Adipocyte (in vitro differentiated cells): ENCODE results near the gene NRCAM.

Experiments
- DNase-seq: peaks from one replicate; pipeline ENCODE4 v3.0.0-alpha.2; 2015; ENCODE audit warnings: low read depth
- H3K27me3 ChIP-seq: replicated peaks from 2 replicates; pipeline ENCODE4 v1.7.0; 2013; ENCODE audit warnings: mild to moderate bottlenecking, low read length, moderate library complexity; ENCODE audit not compliant: control insufficient read depth, insufficient read depth
- H3K36me3 ChIP-seq: 2 replicates; pipeline ENCODE4 v1.7.0; 2013; ENCODE audit warnings: low read length, mild to moderate bottlenecking, moderate library complexity; ENCODE audit not compliant: control insufficient read depth, insufficient read depth, severe bottlenecking
- H3K4me1 ChIP-seq: 2 replicates; pipeline ENCODE4 v1.7.0; 2013; ENCODE audit warnings: mild to moderate bottlenecking, low read length, moderate library complexity; ENCODE audit not compliant: control insufficient read depth, insufficient read depth
- H3K4me3 ChIP-seq: 2 replicates; pipeline ENCODE4 v1.7.0; 2013; ENCODE audit warnings: mild to moderate bottlenecking, low read length, moderate library complexity
- H3K9ac ChIP-seq: 2 replicates; pipeline ENCODE4 v1.7.0; 2013; ENCODE audit warnings: mild to moderate bottlenecking, low read length, moderate library complexity
- H3K9me3 ChIP-seq: 2 replicates; pipeline ENCODE4 v1.7.0; 2013; ENCODE audit warnings: mild to moderate bottlenecking, low read length, moderate library complexity; ENCODE audit not compliant: control insufficient read depth

The NRCAM gene

DNA sequence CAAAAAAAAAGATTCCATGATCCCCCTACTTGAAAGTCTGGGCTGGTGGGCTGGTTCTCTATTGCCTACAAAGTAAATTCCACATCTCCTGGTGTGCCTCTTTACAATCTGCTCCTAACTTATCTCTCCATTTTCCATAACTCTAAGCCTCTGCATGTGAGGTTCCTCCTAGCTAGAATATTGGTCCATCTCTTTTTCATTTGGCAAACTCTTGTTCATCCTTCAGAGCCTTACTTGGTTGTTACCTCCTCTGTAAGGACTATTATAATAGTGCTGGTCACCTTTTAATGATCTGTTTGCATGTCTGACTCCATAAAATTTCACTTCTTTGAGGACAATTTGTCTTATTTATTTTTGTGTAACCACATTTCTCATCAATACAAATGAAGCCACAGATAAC is 1.6 kb upstream of the NRCAM start:
- no peaks in the 10 kb centered on the region for H3K27me3 ChIP-seq
- peaks cover 48% of the 10 kb centered on the region for H3K4me1 ChIP-seq
- H3K4me3 ChIP-seq = no peak overlapping the region
- no peaks in the 10 kb centered on the region for H3K36me3 ChIP-seq
- no peak for DNase-seq
- H3K9ac ChIP-seq = no peak overlapping the region
- H3K9me3 ChIP-seq = no peaks in the 10 kb centered on the region

DNA sequence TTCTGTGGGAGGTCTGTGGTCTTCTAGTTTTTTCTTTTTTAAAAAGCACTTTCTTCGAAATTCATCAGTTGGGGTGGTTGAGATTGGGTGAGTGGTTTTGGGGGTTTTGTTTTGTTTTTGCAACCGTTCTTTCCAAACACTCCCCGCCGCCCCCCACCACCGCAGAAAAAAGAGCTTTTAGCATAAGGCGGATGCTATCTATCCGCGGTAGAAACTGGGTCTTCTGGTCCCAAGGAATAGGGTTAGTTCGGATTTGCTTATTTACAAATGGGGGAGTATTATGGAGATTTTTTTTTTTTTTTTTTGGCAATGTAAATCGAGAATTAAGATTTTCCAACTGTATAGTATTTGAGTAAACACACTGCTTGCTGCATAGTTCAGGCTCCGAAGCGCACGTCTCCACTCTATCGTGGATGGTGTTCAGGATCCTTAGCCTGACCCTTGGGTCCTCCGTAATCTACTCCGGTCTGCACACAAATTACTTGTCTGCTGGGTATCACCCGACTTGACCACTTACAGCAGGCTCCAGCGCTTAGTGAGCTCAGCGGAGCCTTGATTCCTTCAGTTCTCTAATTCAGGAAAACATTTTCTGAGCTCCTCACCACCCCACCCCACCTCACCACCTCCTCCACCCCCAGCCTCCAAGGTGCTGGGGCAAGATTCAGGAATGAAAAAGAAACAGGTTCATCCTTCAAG is 757 bp upstream of the NRCAM start:
- Histone ChIP-seq H3K27me3 (no peaks in the 10 kb centered on the region), H3K4me1 (peaks cover 53% of the 10 kb centered on the region), H3K4me3 (peak overlapping the region; percentile 67), H3K36me3 (no peaks in the 10 kb centered on the region), H3K9ac (peak overlapping the region; percentile 78), H3K9me3 (no peaks in the 10 kb centered on the region)
- DNase-seq = peak; percentile 1

DNA sequence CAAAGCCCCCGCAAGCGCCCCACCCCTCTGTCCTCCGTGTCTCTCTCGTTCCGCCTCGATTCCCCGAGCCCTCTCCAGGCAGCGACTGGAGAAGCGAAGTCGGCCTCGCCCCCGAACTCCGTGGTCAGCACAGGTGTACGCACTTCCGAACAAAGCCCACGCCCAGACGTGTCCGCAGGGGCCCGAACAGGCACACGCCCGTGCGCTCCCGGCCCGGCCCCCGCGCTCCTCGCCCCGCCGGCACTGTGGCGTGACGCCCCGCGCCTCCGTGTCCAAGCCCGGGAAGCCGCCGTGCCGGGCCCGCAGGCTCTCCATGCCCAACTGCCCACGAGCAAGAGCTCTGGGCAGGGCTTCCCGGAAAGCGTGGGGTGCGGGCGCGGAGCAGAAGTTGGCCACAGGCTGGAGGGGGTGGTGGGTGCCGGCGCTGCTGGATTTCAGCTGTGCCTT is 662 bp downstream of the NRCAM start:
- Histone ChIP-seq H3K4me1 (peaks cover 45% of the 10 kb centered on the region), H3K27me3 (no peaks in the 10 kb centered on the region), H3K9me3 (no peaks in the 10 kb centered on the region), H3K36me3 (no peaks in the 10 kb centered on the region), H3K9ac (peak overlapping the region; percentile 97), H3K4me3 (peak overlapping the region; percentile 87)
- peak; percentile 46 for DNase-seq

DNA sequence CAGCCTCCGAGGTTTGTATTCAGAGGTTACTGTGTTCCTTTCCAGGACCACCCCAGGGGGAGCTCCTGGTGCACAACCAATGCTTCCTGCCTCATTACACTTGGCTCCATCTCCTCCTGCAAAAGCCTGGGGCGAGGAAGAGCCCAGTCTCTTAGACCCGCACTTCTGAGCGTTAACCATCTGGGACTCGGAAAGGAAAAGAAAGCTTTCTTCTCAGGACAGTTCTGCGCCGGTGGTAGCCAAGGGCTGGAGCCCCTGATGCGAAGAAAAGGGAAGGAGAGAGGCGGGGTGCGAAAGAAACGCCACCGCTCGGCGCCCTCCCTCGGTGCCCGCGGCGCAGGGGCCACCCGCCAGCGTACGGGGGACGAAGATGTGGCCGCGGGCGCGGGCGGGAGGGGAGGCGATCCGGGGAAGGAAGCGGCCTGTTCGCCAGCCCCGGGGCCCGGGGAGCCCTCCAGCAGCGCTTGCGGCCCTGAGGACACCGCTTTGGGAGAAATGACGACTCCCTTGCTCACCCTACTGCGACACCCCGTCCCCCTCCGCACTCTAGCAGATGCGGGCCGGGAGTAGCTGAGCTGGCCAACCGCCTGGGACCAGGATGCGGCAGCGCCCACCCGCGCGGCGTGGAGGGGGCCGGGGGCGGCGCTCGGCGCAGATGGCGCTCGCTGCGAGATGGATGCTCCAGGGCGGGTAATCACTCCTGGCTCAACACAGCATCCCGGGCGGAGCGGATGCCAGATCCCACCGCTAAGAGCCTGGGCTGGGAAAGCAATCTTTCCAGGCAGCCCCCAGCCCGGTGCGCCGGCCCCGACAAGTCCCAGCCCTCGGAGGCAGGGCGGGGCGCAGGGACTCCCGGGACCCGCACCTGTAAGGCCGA is 1.3 kb downstream of the NRCAM start:
- H3K9ac ChIP-seq = peak overlapping the region; percentile 97
- DNase-seq = peak; percentile 45
- no peaks in the 10 kb centered on the region for H3K9me3 ChIP-seq
- H3K27me3 ChIP-seq = no peaks in the 10 kb centered on the region
- H3K4me1 ChIP-seq = peaks cover 41% of the 10 kb centered on the region
- peak overlapping the region; percentile 87 for H3K4me3 ChIP-seq
- H3K36me3 ChIP-seq = no peaks in the 10 kb centered on the region

DNA sequence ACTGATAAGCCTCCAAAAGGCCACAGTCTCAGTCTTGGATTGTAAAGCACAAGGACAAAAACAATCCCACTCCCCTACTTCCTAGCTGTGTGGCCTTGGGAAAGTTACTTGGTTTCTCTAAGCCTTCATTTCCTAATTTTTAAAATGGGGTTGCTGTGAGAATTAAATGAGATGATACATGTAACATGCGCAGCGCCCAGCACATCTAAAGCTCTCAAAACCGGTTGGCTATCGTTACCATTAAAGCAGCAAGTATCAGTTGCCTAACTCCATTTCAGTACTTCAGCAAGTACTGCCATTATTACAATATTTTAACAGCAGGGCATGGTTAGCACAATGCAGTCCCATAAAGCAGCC is 1.9 kb downstream of the NRCAM start:
- Histone ChIP-seq H3K4me1 (peaks cover 39% of the 10 kb centered on the region), H3K9me3 (no peaks in the 10 kb centered on the region), H3K9ac (peak overlapping the region; percentile 97), H3K4me3 (peak overlapping the region; percentile 87), H3K27me3 (no peaks in the 10 kb centered on the region), H3K36me3 (no peaks in the 10 kb centered on the region)
- DNase-seq = no peak

DNA sequence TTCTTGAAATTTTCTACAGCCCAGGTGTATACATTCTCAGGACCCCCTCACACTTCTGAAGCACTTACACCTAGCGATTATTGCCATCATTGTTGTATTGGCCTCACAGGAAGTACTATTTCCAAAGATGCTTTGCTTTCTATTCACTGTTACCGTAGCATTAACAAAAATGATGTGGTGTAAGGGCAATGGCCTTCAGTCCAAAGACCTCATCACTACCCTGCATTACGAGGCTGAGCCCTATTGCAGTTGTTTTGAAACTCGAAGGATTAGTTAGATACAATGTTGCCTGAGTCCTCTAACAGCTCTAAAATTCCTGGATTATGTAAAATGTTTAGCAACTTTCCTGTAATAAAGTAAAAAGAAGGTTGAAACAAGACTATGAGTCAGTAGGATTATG is 2.9 kb downstream of the NRCAM start:
- H3K9me3 ChIP-seq = no peaks in the 10 kb centered on the region
- no peak for DNase-seq
- no peaks in the 10 kb centered on the region for H3K36me3 ChIP-seq
- H3K4me3 ChIP-seq = peak overlapping the region; percentile 87
- H3K9ac ChIP-seq = peak overlapping the region; percentile 97
- no peaks in the 10 kb centered on the region for H3K27me3 ChIP-seq
- peaks cover 49% of the 10 kb centered on the region for H3K4me1 ChIP-seq

DNA sequence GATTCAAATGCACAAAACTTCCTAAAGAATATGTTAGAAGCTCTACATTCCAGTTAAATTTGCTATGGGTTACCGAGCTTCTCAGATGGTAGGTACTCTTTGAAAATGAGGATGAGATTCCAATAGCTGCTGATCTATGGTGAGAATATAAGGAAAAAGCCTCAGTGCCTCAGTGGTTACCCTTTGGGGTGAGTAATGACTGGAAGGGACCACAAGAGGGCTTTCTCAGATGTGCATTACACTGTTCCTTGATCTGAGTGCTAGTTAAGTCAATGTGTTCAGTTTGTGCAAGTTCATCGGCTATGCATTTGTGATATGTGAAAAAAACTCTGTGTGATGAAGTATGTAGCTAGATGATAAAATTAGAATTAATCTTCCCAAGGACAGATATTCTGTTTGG is 3.5 kb downstream of the NRCAM start:
- DNase-seq = peak; percentile 54

DNA sequence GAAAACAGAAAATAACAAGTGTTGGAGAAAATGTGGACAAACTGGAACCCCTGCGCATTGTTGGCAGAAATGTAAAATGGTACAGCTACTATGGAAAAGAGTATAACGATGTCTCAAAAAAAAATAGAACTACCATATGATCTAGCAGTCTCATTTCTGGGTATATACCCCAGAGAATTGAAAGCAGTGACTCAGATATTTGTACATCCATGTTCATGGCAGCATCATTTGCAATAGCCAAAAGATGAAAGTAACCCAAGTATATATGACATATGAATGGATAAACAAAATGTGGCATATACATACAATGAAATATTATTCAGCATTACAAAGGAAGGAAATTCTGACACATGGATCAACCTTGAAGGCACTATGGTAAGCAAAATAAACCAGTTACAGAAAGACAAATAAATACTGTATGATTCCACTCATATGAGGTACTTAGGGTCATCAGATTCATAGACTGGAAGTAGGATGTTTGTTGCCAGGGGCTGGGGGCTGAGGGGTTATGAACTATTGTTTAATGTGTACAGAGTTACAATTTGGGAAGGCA is 4.9 kb downstream of the NRCAM start:
- no peak for DNase-seq
- Histone ChIP-seq H3K9ac (no peak overlapping the region), H3K36me3 (no peaks in the 10 kb centered on the region), H3K4me1 (peaks cover 47% of the 10 kb centered on the region), H3K27me3 (no peaks in the 10 kb centered on the region), H3K9me3 (no peaks in the 10 kb centered on the region), H3K4me3 (no peak overlapping the region)

More for the DNA sequence above, 3.5 kb downstream of the NRCAM start:
- H3K36me3 ChIP-seq = no peaks in the 10 kb centered on the region
- no peaks in the 10 kb centered on the region for H3K9me3 ChIP-seq
- H3K9ac ChIP-seq = peak overlapping the region; percentile 97
- H3K4me1 ChIP-seq = peaks cover 51% of the 10 kb centered on the region
- H3K4me3 ChIP-seq = peak overlapping the region; percentile 87
- H3K27me3 ChIP-seq = no peaks in the 10 kb centered on the region

DNA sequence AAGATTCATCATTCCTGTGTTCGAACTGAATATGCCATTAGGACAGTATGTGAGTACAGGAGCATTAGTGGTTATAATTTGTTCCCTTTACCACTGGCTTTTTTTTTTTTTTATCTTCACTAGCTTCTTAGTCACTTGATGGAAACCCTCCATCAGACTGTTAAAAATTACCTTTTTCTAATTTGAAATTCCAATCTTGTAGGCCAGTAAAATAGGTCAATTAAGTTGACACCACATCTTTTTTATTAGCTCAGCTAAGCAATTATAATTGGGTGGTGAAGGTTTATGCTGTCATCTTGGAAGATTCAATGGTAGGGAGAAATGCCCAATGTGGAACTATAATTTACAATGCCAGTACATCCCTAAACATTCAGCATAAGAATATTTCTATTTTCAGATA is 6.1 kb downstream of the NRCAM start:
- Histone ChIP-seq H3K4me1 (peaks cover 54% of the 10 kb centered on the region), H3K27me3 (no peaks in the 10 kb centered on the region), H3K4me3 (no peak overlapping the region), H3K9me3 (no peaks in the 10 kb centered on the region), H3K9ac (no peak overlapping the region), H3K36me3 (no peaks in the 10 kb centered on the region)
- no peak for DNase-seq

DNA sequence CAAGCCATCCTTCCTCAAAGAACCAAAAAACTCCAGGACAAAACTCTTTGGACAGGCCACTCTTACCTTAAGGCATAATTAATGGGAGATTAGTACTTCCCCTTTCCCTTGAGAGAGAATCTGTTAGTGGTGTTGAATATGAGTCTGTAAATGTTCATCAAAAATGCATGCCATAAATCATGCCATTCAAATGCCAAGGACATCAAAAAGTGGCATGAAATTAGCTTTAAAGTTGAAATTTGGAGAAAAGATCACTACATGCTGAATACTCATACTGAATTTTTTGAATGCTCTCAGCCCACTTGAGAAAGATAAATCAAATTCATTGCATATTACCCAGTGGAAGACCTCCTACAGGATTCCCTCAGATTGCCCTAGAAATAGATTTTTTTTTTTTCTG is 6.7 kb downstream of the NRCAM start:
- Histone ChIP-seq H3K4me1 (peaks cover 54% of the 10 kb centered on the region), H3K9ac (peak overlapping the region; percentile 54), H3K36me3 (no peaks in the 10 kb centered on the region), H3K4me3 (no peak overlapping the region), H3K27me3 (no peaks in the 10 kb centered on the region), H3K9me3 (no peaks in the 10 kb centered on the region)
- DNase-seq = no peak
